Measurements from ENCODE around the gene PAWR.
"Not testable (repeated sequence)": the region's sequence is repeated elsewhere in the genome, so short reads cannot be mapped to it uniquely, and the experiment has no call there.

The PAWR gene

DNA sequence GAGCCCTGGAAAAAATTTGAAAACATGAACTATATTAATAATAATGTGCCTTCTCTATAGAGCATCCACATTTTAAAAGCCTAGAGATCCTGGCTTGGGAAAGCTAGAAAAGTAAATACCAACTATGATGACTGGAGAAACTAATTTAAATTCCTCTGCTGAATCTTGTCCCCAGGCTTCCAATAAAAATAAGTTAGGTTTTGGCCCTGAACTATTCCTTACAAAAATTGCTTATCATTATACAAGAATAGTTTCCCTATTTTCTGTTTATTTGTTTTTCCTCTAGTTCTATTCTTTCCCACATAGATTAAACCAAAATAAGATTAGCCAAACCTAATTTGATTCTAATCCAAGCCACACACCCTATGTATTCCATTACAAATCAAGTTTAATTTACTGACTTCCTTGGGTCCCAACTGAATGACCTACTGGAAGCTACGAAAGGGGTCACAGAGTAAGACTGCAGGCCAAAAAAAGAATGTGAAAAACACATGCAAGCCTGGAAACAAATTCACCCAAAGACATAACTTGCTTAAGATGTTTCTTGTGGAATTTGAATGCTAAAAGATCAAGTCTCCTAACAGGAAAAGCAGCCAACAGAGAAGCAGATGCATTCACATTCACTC, 133.0 kb downstream of the PAWR start:
- peaks cover 27% of the 10 kb centered on the region for H3K4me1 ChIP-seq (ENCODE audit: insufficient read depth, low read length)
- H3K4me3 ChIP-seq (ENCODE audit: low read length) = no peak overlapping the region
- peaks cover 13% of the 10 kb centered on the region; the same call in 1 of the 2 replicates for H3K9me3 ChIP-seq (ENCODE audit: insufficient read depth, low read depth, low read length)
- no peak overlapping the region for H3K9ac ChIP-seq (ENCODE audit: low read depth, low read length)
- peaks cover 36% of the 10 kb centered on the region for H3K36me3 ChIP-seq (ENCODE audit: insufficient read depth, low read depth, low read length)
- no peak overlapping the region for H3K27ac ChIP-seq (ENCODE audit: low read length)
- H3K27me3 ChIP-seq (ENCODE audit: insufficient read depth, low read length) = no peaks in the 10 kb centered on the region

GRCh38 chr12:79555028-79555925, 135.5 kb downstream of the PAWR start:
- Histone ChIP-seq H3K27ac (ENCODE audit: low read length) (no peak overlapping the region), H3K4me3 (ENCODE audit: low read length) (no peak overlapping the region), H3K36me3 (ENCODE audit: insufficient read depth, low read depth, low read length) (peaks cover 26% of the 10 kb centered on the region), H3K9me3 (ENCODE audit: insufficient read depth, low read depth, low read length) (no peaks in the 10 kb centered on the region), H3K9ac (ENCODE audit: low read depth, low read length) (no peak overlapping the region), H3K27me3 (ENCODE audit: insufficient read depth, low read length) (no peaks in the 10 kb centered on the region), H3K4me1 (ENCODE audit: insufficient read depth, low read length) (peaks cover 35% of the 10 kb centered on the region)

- no peak overlapping the region for H3K4me3 ChIP-seq (ENCODE audit: low read length)
- H3K36me3 ChIP-seq (ENCODE audit: insufficient read depth, low read depth, low read length) = peaks cover 26% of the 10 kb centered on the region
- H3K9me3 ChIP-seq (ENCODE audit: insufficient read depth, low read depth, low read length) = no peaks in the 10 kb centered on the region
- no peak overlapping the region for H3K9ac ChIP-seq (ENCODE audit: low read depth, low read length)
- peaks cover 43% of the 10 kb centered on the region for H3K4me1 ChIP-seq (ENCODE audit: insufficient read depth, low read length)
- H3K27ac ChIP-seq (ENCODE audit: low read length) = no peak overlapping the region
- no peaks in the 10 kb centered on the region for H3K27me3 ChIP-seq (ENCODE audit: insufficient read depth, low read length)
Observed at GRCh38 chr12:79553863-79554574, 136.7 kb downstream of the PAWR start.

GRCh38 chr12:79552192-79552591, 138.6 kb downstream of the PAWR start:
- Histone ChIP-seq H3K9ac (ENCODE audit: low read depth, low read length) (no peak overlapping the region), H3K27ac (ENCODE audit: low read length) (no peak overlapping the region), H3K27me3 (ENCODE audit: insufficient read depth, low read length) (no peaks in the 10 kb centered on the region), H3K4me1 (ENCODE audit: insufficient read depth, low read length) (peaks cover 35% of the 10 kb centered on the region), H3K4me3 (ENCODE audit: low read length) (no peak overlapping the region), H3K9me3 (ENCODE audit: insufficient read depth, low read depth, low read length) (no peaks in the 10 kb centered on the region), H3K36me3 (ENCODE audit: insufficient read depth, low read depth, low read length) (peaks cover 26% of the 10 kb centered on the region)

GRCh38 chr12:79549531-79550271, 141.1 kb downstream of the PAWR start:
- H3K36me3 ChIP-seq (ENCODE audit: insufficient read depth, low read depth, low read length) = peaks cover 21% of the 10 kb centered on the region
- H3K4me1 ChIP-seq (ENCODE audit: insufficient read depth, low read length) = peaks cover 46% of the 10 kb centered on the region
- H3K4me3 ChIP-seq (ENCODE audit: low read length) = no peak overlapping the region
- no peaks in the 10 kb centered on the region for H3K9me3 ChIP-seq (ENCODE audit: insufficient read depth, low read depth, low read length)
- H3K27ac ChIP-seq (ENCODE audit: low read length) = peak overlapping the region; percentile 89
- H3K9ac ChIP-seq (ENCODE audit: low read depth, low read length) = peak overlapping the region; percentile 24; the same call in 1 of the 2 replicates
- H3K27me3 ChIP-seq (ENCODE audit: insufficient read depth, low read length) = no peaks in the 10 kb centered on the region

GRCh38 chr12:79548610-79548924, 142.2 kb downstream of the PAWR start:
- peak overlapping the region; percentile 89 for H3K27ac ChIP-seq (ENCODE audit: low read length)
- H3K4me1 ChIP-seq (ENCODE audit: insufficient read depth, low read length) = peaks cover 46% of the 10 kb centered on the region
- H3K9ac ChIP-seq (ENCODE audit: low read depth, low read length) = peak overlapping the region; percentile 84; the same call in 1 of the 2 replicates

DNA sequence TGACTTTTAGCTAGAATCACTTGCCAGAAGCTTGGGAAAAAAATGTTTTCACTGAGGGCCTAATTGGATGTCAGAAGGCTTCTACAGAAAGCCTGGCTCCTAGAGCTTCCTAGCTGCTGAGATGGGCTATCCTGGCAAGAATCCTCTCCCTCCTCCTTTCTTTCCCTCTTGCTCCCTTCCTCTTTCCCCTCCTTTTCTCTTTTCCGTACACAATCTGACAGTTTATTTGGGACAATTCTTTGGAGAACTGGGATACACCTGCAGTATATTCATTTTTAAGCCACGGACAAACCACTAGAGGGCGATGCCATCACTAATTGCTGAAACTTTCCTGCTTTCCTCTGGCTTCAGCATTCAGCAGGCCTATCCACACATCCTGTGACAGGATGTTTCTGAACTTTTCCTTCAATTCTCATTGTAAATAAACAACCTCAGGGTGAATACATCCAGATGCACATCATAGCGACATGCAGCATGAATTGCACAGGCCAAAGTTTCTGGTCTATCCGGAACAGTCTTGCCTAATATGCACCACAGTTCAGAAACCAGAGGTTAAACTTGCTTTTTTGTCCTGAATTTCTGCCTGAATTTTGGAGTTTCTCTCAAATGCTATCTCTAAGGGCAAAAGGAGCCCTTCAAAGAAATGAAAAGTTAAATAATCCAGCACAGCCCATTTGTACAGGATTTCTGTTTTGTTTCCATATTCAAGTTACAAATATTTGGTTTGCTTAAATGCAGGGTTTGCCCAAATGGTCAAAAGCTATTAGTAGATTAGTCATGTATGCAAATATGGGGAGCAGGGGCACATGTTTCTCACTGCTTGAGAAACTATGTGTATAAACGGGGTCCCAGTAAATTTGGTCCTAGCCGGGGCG, 142.8 kb downstream of the PAWR start:
- Histone ChIP-seq H3K27ac (ENCODE audit: low read length) (peak overlapping the region; percentile 89), H3K9me3 (ENCODE audit: insufficient read depth, low read depth, low read length) (no peaks in the 10 kb centered on the region), H3K4me1 (ENCODE audit: insufficient read depth, low read length) (peaks cover 46% of the 10 kb centered on the region), H3K27me3 (ENCODE audit: insufficient read depth, low read length) (no peaks in the 10 kb centered on the region), H3K4me3 (ENCODE audit: low read length) (peak overlapping the region; percentile 39; the same call in 1 of the 2 replicates), H3K36me3 (ENCODE audit: insufficient read depth, low read depth, low read length) (peaks cover 9% of the 10 kb centered on the region), H3K9ac (ENCODE audit: low read depth, low read length) (peak overlapping the region; percentile 84)

More at GRCh38 chr12:79548610-79548924, 142.2 kb downstream of the PAWR start:
- no peaks in the 10 kb centered on the region for H3K27me3 ChIP-seq (ENCODE audit: insufficient read depth, low read length)
- H3K36me3 ChIP-seq (ENCODE audit: insufficient read depth, low read depth, low read length) = peaks cover 15% of the 10 kb centered on the region
- no peak overlapping the region for H3K4me3 ChIP-seq (ENCODE audit: low read length)
- no peaks in the 10 kb centered on the region for H3K9me3 ChIP-seq (ENCODE audit: insufficient read depth, low read depth, low read length)

GRCh38 chr12:79547044-79547734, 143.6 kb downstream of the PAWR start:
- Histone ChIP-seq H3K27me3 (ENCODE audit: insufficient read depth, low read length) (no peaks in the 10 kb centered on the region), H3K9me3 (ENCODE audit: insufficient read depth, low read depth, low read length) (no peaks in the 10 kb centered on the region), H3K36me3 (ENCODE audit: insufficient read depth, low read depth, low read length) (peaks cover 1% of the 10 kb centered on the region), H3K4me3 (ENCODE audit: low read length) (peak overlapping the region; percentile 42; the same call in 1 of the 2 replicates), H3K27ac (ENCODE audit: low read length) (peak overlapping the region; percentile 93), H3K4me1 (ENCODE audit: insufficient read depth, low read length) (peaks cover 46% of the 10 kb centered on the region), H3K9ac (ENCODE audit: low read depth, low read length) (peak overlapping the region; percentile 84)

DNA sequence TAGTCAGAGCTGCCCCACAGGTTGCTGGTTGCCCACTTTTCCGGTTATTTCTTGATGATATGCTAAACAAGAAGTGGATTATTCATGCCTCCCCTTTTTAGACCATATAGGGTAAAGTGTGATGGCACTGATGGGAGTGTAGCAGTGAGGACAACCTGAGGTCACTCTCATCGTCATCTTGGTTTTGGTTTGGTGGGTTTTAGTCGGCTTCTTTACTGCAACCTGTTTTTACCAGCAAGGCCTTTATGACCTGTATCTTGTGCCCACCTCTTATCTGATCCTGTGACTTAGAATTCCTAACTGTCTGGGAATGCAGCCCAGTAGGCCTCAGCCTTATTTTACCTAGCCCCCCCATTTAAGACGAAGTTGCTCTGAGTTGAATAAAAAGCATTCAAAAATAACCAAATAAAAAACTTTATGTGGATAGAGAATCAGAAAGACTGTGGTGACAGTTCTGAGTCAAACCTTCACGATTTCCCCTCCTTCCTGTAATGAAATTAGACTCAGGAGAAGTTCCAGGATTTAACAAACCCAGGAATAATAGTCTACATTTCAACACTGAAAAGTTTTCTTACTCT, 144.2 kb downstream of the PAWR start:
- H3K9ac ChIP-seq (ENCODE audit: low read depth, low read length) = peak overlapping the region; percentile 84
- H3K36me3 ChIP-seq (ENCODE audit: insufficient read depth, low read depth, low read length) = no peaks in the 10 kb centered on the region; the same call in 1 of the 2 replicates
- H3K4me1 ChIP-seq (ENCODE audit: insufficient read depth, low read length) = peaks cover 46% of the 10 kb centered on the region
- no peaks in the 10 kb centered on the region for H3K27me3 ChIP-seq (ENCODE audit: insufficient read depth, low read length)
- 0 out of 2 replicates have a peak overlapping the region, but pooled peaks have one; percentile 42 for H3K4me3 ChIP-seq (ENCODE audit: low read length)
- H3K9me3 ChIP-seq (ENCODE audit: insufficient read depth, low read depth, low read length) = no peaks in the 10 kb centered on the region
- peak overlapping the region; percentile 93 for H3K27ac ChIP-seq (ENCODE audit: low read length)

- H3K4me3 ChIP-seq (ENCODE audit: low read length) = not testable (repeated sequence)
Observed at GRCh38 chr12:79544439-79544838, 146.3 kb downstream of the PAWR start.

More at GRCh38 chr12:79544439-79544838, 146.3 kb downstream of the PAWR start:
- not testable (repeated sequence) for H3K27me3 ChIP-seq (ENCODE audit: insufficient read depth, low read length); H3K9me3 ChIP-seq (ENCODE audit: insufficient read depth, low read depth, low read length); H3K9ac ChIP-seq (ENCODE audit: low read depth, low read length); H3K27ac ChIP-seq (ENCODE audit: low read length); H3K36me3 ChIP-seq (ENCODE audit: insufficient read depth, low read depth, low read length)
- peaks cover 32% of the 10 kb centered on the region for H3K4me1 ChIP-seq (ENCODE audit: insufficient read depth, low read length)

All from iPS-20b (cell line).